ENCODE measurements around the gene TRDN. TPM values are rescaled to one million over a fixed set of nuclear protein-coding genes. Genes with fewer than 3 reads are reported as not detected.

TRDN gene
- total and polyA plus RNA-seq, 9 donors, result under 0.01 to 7.8 (median 1.3) TPM; not detected in 1

DNA sequence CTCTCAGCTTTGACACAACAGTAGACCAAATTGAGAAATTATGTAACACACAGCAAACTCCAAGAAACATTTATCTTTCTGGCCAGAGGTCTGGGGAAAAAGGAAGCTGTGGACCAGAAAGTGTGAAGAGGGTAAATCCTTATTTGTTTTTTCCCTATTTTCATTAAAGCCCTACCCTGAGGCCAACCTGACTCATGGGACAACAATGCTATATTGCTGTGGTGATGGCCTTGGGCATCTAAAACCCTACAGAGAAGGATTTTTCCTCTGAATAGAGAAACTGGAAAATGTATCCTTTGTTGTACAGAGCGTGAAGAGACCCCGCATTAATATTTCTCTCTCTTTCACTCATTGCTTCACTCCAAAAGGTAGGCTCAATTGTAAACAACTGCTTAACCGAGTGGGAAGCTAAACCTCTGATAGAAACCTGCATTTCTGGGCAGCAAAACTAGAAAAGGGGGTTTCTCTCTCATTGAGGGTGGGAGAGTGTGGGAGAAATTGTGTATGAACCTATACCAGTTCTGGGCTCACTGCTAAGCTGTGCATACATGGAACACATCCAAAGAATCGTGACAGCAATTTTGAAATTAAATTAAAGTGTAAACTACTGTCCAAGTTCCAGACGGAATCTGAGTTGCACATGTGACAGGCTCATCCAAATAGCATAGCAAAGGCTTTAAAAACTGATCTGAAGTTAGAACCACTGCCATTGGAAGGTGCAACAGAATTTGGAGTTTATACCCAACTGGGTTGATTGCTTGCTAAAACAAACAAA, 465.2 kb downstream of the TRDN start:
- intact Hi-C loops (cut with DNase I), result no loop called here
- Histone ChIP-seq H3K36me3 (no peaks in the 10 kb centered on the region), H3K27me3 (no peaks in the 10 kb centered on the region), H3K4me1 (ENCODE audit: insufficient read depth) (no peaks in the 10 kb centered on the region), H3K27ac (no peak overlapping the region), H3K4me3 (no peak overlapping the region), H3K9me3 (no peaks in the 10 kb centered on the region)
- no peak for DNase-seq
- WGBS, 3 donors, result 61 to 74% (median 65%) methylated on average over 5 of the region's 5 CpGs
- no peak for TF ChIP-seq POLR2A (IDR thresholded peaks at IDR 0.05)
- no peak for TF ChIP-seq EP300 (IDR thresholded peaks at IDR 0.05)

DNA sequence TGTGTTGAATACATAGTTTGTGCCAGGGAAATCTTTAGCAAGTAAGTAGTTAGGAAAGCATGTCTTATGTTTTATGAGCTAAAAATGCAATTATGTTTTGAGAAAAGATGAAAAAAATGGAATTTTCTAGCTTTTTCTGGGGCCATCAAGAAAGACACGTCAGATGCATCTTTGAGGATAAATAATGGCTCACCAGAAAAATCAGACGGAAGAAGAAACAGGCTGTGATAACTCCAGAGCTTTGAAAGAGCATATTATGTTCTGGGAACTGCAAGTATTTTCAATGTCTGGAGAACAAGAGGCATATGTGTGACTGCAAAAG, 467.0 kb downstream of the TRDN start:
- Histone ChIP-seq H3K4me1 (ENCODE audit: insufficient read depth) (no peaks in the 10 kb centered on the region), H3K9me3 (no peaks in the 10 kb centered on the region), H3K27ac (no peak overlapping the region), H3K36me3 (no peaks in the 10 kb centered on the region), H3K27me3 (no peaks in the 10 kb centered on the region), H3K4me3 (no peak overlapping the region)
- no peak for DNase-seq
- intact Hi-C loops (cut with DNase I), result no loop called here
- TF ChIP-seq, protein P1, sequence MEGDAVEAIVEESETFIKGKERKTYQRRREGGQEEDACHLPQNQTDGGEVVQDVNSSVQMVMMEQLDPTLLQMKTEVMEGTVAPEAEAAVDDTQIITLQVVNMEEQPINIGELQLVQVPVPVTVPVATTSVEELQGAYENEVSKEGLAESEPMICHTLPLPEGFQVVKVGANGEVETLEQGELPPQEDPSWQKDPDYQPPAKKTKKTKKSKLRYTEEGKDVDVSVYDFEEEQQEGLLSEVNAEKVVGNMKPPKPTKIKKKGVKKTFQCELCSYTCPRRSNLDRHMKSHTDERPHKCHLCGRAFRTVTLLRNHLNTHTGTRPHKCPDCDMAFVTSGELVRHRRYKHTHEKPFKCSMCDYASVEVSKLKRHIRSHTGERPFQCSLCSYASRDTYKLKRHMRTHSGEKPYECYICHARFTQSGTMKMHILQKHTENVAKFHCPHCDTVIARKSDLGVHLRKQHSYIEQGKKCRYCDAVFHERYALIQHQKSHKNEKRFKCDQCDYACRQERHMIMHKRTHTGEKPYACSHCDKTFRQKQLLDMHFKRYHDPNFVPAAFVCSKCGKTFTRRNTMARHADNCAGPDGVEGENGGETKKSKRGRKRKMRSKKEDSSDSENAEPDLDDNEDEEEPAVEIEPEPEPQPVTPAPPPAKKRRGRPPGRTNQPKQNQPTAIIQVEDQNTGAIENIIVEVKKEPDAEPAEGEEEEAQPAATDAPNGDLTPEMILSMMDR (IDR thresholded peaks at IDR 0.05), result no peak
- TF ChIP-seq POLR2A (IDR thresholded peaks at IDR 0.05) (no peak), EP300 (IDR thresholded peaks at IDR 0.05) (no peak)
- 54 to 58% (median 56%) methylated on average over 2 of the region's 2 CpGs for WGBS, 3 donors

DNA sequence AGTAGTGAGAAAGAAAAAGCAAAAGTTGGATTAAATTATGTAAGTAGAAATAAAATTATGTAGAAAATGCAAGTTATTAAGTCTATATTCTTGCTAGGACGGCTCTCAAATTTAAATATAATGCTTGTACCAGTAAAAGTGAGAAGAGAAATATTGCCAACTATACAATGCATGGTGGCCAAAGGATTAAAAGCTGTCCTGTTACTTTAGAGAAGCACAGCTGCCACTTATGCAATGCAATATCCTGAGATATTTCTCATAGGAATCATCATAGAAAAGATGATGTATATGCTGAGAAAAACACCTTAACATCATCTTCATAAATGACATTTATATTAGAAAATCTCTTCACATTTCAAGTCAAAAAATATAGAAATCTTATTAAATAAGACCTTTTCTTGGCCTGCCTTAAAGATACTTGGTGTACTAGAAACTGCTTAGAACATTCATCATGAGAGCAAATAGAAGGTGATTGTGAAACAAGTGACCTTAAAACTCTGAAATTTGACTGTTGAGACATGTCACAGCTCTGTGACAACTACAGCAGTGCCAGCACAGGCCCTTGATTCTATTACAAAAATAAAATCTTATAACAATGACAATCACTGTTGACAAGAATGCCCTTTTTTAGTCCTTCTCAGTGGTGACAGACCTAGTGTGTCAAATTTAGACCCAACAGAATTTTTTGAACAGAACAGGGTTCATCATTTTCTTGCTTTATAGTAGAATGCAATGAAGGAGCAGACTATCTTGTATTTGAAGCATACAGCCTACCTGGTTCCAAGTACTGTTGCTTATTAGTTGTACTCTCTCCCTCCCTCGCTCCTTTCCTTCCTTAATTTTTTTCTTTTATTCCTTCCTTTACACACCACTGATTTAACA, 467.6 kb downstream of the TRDN start:
- no peak overlapping the region for H3K4me3 ChIP-seq
- H3K36me3 ChIP-seq, result no peaks in the 10 kb centered on the region
- no peak overlapping the region for H3K27ac ChIP-seq
- TF ChIP-seq POLR2A (IDR thresholded peaks at IDR 0.05), result no peak
- no peak for TF ChIP-seq EP300 (IDR thresholded peaks at IDR 0.05)
- TF ChIP-seq, protein P1 (IDR thresholded peaks at IDR 0.05), result no peak
- H3K4me1 ChIP-seq (ENCODE audit: insufficient read depth), result no peaks in the 10 kb centered on the region
- 62 to 67% (median 67%) methylated on average over 2 of the region's 2 CpGs for WGBS, 3 donors
- intact Hi-C loops (cut with DNase I), result no loop called here
- no peak for DNase-seq
- H3K27me3 ChIP-seq, result no peaks in the 10 kb centered on the region
- no peaks in the 10 kb centered on the region for H3K9me3 ChIP-seq

DNA sequence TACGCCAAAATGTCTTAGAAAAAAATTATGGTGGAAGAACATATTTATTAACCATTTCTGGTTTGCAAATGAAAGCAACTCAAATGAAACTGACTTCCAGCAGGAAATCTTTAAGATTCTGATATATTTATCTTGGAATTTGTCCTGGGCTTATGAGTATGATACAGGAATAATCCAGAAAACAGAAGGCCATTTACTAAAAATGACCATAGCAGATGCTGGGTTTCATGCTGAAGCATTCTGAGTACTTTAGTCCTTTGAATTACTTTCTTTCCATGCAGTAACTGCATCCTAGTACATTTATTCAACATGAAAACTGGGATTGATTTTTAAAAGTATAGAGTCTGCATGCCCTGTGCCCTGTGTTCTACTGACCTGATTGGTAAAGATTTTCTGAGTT, 468.3 kb downstream of the TRDN start:
- intact Hi-C loops (cut with DNase I), result no loop called here
- WGBS, 3 donors, result 91 to 99% (median 96%) methylated on average over 1 of the region's 1 CpG
- Histone ChIP-seq H3K4me3 (no peak overlapping the region), H3K4me1 (ENCODE audit: insufficient read depth) (no peaks in the 10 kb centered on the region), H3K9me3 (no peaks in the 10 kb centered on the region), H3K27me3 (no peaks in the 10 kb centered on the region), H3K36me3 (no peaks in the 10 kb centered on the region), H3K27ac (no peak overlapping the region)
- TF ChIP-seq POLR2A (IDR thresholded peaks at IDR 0.05) (no peak), EP300 (IDR thresholded peaks at IDR 0.05) (no peak)
- TF ChIP-seq, protein P1 (IDR thresholded peaks at IDR 0.05), result no peak
- no peak for DNase-seq

Other genes starting within 250 kb of the TRDN start
- gene NKAIN2, start 166.9 kb upstream of the TRDN start, total RNA-seq, result 1 to 10 TPM in 1 of 7 donors, under 1 TPM in 2, not detected in 4; 0.26 to 1.0 (median 0.40) TPM
- gene NKAIN2, start 166.9 kb upstream of the TRDN start, polyA plus RNA-seq, result under 1 TPM; 0.13 to 0.72 TPM

Measured in ovary (tissue), 9 donors.